ENCODE data around the gene LRRC39.

LRRC39 gene

GRCh38 chr1:100145116-100145515 is 32.9 kb downstream of the LRRC39 start:
- DNase-seq: no peak

DNA sequence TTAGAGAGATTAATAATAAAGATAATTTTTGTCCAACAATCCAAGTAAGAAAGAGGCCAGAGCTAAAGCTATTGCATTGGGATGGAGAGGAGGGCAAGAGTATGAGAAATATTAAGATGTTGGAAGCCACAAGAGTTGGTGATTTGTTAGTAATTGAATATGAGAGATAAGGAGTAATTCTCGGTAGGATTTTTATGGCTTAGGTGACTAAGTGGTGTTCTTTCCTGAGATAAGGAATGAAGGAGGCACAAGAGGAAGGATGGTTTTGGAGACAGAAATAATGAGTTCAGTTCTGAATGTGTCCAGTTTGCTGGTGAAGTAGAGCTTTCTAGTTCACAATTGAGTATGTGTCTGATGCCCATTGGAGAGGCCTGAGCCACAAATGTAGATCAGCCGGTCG is 35.7 kb downstream of the LRRC39 start:
- DNase-seq: no peak

GRCh38 chr1:100141192-100141591 is 36.9 kb downstream of the LRRC39 start:
- no peak for DNase-seq

DNA sequence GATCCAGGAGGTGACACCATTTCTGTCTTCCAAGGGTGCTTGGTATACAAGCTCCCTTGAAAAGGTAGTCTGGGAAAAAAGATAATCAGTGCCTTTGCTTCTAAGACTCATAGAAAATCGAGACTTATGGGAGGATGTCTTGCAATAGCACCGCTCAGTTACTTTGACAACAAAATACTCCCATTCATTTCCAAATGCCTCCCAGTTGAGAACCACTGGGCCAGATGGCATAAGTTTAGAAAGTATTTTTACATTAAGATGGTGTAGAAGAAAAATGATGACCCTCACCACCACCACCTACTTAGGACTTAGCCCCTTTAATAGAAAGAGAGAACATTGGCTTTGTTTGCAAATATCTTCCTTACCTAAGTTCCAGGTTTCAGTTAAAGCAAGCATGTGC is 40.5 kb downstream of the LRRC39 start:
- DNase-seq: no peak

DNA sequence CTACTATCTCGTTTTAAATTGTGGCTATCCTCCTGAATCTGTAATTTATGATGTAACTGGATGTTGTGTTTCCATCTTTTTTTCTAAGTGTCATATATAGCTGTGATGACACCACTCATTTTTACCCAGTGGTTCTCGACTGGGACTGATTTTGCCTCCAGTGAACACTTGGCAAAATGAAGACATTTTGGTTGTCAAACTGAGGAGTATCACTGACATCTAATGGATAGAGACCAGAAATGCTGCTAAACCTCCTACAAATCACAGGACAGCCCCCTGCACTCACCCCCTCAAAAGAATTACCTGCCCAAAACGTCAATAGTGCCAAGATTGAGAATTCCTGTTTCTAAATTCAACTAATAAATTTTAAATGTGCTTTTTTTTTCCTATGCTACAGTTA is 43.2 kb downstream of the LRRC39 start:
- no peak for DNase-seq

DNA sequence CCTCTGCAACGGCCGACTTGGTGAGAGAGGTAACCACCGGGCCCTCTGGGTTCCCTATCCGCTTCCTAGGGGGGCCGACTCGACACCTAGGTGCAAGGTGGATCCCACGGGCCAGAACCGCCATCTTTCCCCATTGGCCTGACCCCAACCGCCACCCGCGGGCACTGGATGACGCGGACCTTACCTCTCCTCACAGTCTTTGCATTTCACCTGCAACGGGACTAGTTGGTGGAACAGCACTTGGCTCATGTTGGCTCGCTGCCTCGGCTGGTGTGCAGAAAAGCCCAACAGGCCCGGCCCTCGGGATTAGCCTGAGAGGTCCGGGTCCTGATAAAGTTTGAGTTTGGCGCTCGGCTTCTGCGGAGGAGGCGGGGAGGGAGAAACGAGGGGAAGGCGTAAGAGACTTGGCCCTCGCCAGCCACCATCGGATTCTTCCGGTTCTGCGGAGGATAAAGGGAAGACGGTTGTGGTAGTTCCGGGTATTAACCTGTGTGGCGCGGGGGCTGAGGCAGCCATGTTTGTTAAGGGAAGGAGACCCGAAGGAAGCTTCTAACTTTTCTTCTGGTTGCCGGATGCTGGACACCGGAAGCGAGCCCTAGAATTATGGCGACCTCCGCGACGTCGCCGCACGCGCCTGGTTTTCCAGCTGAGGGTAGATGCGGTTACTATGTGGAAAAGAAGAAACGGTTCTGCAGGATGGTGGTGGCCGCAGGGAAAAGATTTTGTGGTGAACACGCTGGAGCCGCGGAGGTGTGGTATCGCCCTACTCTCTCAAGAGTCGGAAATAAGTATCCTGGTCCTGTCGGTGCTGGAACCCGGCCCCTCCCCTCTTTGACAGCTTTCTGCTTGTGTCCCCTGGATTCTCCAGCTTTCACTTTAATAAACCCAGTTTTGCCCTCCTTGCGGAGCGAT is 45.2 kb downstream of the LRRC39 start, which contains the start of the genes SASS6 and TRMT13:
Gene SASS6 (minus strand): TSS at position 365 of the 912 bp plus-strand sequence. CDS start 116 bp downstream, at position 249.
Gene TRMT13 (plus strand): TSS at position 598 of the 912 bp plus-strand sequence. CDS start 6 bp downstream, at position 604.
- DNase-seq: peak; percentile 95

- DNase-seq: no peak
Measured at GRCh38 chr1:100131623-100132022, 46.4 kb downstream of the LRRC39 start.

DNA sequence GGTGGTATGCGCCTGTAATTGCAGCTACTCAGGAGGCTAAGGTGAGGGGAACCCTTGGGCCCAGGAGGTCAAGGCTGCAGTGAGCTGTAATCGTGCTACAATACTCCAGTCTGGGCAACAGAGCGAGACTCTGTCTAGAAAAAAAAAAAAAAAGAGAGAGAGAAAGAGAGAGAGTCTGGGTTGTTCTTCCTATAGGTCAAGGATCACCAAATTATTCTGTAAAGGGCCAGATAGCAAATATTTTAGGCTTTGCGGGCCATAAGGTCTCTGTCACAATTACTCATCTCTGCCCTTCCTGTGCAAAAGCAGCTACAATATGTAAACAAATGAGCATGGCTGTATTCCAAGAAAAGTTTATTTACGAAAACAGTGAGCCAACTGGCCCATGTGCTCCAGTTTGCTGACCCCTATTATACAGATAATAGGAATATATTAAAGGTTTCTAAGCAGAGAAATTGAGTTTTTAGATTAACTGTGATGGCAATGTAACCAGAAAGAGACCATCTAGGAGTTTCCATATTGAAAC is 47.4 kb downstream of the LRRC39 start:
- DNase-seq: no peak

DNA sequence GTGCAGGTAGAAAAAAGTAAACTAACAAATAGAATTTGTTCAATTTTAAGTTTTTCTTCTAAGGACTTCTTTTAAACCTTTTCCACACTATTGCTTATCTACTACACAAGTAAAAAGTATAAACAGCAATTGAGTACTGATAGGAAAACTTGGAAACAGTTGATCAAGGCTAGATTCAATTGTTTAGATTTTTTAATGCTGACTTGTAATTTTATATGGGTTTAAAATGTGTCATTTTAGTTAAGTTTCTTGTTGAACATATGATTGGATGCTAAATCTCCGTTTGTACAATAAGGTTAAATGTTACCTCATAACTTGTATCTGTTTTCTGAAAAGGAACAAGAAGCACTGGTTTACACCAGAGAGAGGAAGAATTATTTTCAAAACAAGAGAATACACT is 50.8 kb downstream of the LRRC39 start:
- DNase-seq: no peak

GRCh38 chr1:100122177-100122576 is 55.9 kb downstream of the LRRC39 start:
- no peak for DNase-seq

DNA sequence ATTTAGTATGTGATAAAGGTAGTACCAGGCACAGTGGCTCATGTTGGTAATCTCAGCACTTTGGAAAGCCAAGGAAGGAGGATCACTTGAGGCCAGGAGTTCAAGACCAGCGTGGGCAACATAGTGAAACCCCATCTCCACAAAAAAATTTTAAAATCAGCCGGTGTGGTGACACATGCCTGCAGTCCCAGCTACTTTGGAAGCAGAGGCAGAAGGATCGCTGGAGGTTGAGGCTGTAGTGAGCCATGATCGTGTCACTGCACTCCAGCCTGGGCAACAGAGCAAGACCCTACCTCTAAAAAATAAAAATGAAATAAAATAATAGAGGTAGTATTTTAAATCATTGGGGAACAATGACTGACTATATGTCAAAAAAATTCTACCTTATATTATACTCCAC is 62.5 kb downstream of the LRRC39 start:
- DNase-seq: no peak

- no peak for DNase-seq
Measured at GRCh38 chr1:100109554-100110066, 68.4 kb downstream of the LRRC39 start.

- DNase-seq: no peak
Measured at GRCh38 chr1:100107696-100108095, 70.4 kb downstream of the LRRC39 start.

DNA sequence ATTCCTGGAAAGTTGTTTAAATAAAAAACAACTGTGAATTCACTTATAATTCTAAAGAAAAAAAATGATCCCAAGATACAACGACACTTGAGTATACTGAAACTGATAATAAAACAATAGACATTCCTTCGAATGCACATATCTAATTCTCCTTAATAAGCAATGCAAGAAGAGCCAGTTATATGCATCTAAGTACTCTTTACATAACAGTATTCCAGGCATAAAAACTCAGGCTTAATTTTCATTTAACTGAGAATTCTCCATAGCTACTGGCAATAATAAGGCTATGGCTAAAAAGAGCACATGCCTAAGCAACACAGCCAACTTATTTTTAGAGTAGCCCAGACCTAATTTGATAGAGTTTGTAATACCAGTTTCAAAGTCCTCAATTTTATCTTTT is 76.5 kb downstream of the LRRC39 start:
- no peak for DNase-seq

GRCh38 chr1:100100202-100100601 is 77.9 kb downstream of the LRRC39 start:
- DNase-seq: no peak

Measured in right forelimb (tissue), 1 donor.